Adipose tissue (tissue), 3 donors: ENCODE data around the gene RSBN1. TPM values are rescaled to one million over a fixed set of nuclear protein-coding genes. Genes with fewer than 3 reads are reported as not detected.

Source experiments
- H3K27ac ChIP-seq: one replicate; pipeline ENCODE4 v1.5.1; 2013; ENCODE audit warnings: low read depth, low read length
- WGBS, 3 donors: extraction: QIAGEN DNeasy Blood & Tissue Kit; methylation state at CpG; one replicate each; pipeline ENCODE4 v1.1.7; 2013; 5-methylcytosine and 5-hydroxymethylcytosine counted together
- polyA plus RNA-seq, 3 donors: library from polyadenylated mRNA; stranded (reverse); fragments of 200-250 nt; gene quantifications; one replicate each; pipeline ENCODE4 v1.2.3, GENCODE V29; 2013
- donor health status: healthy with polysubstance abuse.
- donor health status: Bipolar disorder and iron deficiency.
- donor health status: healthy.

Gene RSBN1
- polyA plus RNA-seq, 3 donors = 3.6 to 5.6 (median 4.2) TPM

GRCh38 chr1:113821916-113822315 lies 9.6 kb upstream of the RSBN1 start:
- H3K27ac ChIP-seq = no peak overlapping the region
- WGBS, 3 donors = 64 to 75% (median 70%) methylated on average over 1 of the region's 1 CpG

GRCh38 chr1:113818578-113818977 lies 6.3 kb upstream of the RSBN1 start:
- WGBS, 3 donors = 90 to 98% (median 91%) methylated on average over 2 of the region's 2 CpGs
- no peak overlapping the region for H3K27ac ChIP-seq

- WGBS, 3 donors = 96 to 98% (median 96%) methylated on average over 15 of the region's 15 CpGs
- H3K27ac ChIP-seq = no peak overlapping the region
Observed at GRCh38 chr1:113813218-113813617, 942 bp upstream of the RSBN1 start.

- 17 to 24% (median 17%) methylated on average over 13 of the region's 13 CpGs for WGBS, 3 donors
- H3K27ac ChIP-seq = no peak overlapping the region
Observed at GRCh38 chr1:113812661-113813135, 422 bp upstream of the RSBN1 start.

- peak overlapping the region; percentile 57 for H3K27ac ChIP-seq
- 0% methylated on average over 29 of the region's 29 CpGs for WGBS, 3 donors
Observed at GRCh38 chr1:113811156-113811887, 954 bp downstream of the RSBN1 start.

GRCh38 chr1:113809670-113810602 lies 2.3 kb downstream of the RSBN1 start:
- WGBS, 3 donors = 24 to 42% (median 33%) methylated on average over 5 of the region's 5 CpGs
- H3K27ac ChIP-seq = no peak overlapping the region

- WGBS, 3 donors = 80 to 89% (median 84%) methylated on average over 4 of the region's 4 CpGs
- H3K27ac ChIP-seq = no peak overlapping the region
Observed at GRCh38 chr1:113808450-113809195, 3.7 kb downstream of the RSBN1 start.

- WGBS, 3 donors = 90% methylated on average over 4 of the region's 4 CpGs
- H3K27ac ChIP-seq = no peak overlapping the region
Observed at GRCh38 chr1:113805639-113806038, 6.6 kb downstream of the RSBN1 start.

- WGBS, 3 donors = 89 to 94% (median 93%) methylated on average over 6 of the region's 6 CpGs
- no peak overlapping the region for H3K27ac ChIP-seq
Observed at GRCh38 chr1:113805256-113805531, 7.1 kb downstream of the RSBN1 start.

GRCh38 chr1:113804421-113805255 lies 7.6 kb downstream of the RSBN1 start:
- H3K27ac ChIP-seq = no peak overlapping the region
- WGBS, 3 donors = 32 to 63% (median 55%) methylated on average over 8 of the region's 8 CpGs

- H3K27ac ChIP-seq = no peak overlapping the region
- 90 to 98% (median 97%) methylated on average over 3 of the region's 3 CpGs for WGBS, 3 donors
Observed at GRCh38 chr1:113802367-113803007, 9.8 kb downstream of the RSBN1 start.

GRCh38 chr1:113800487-113800886 lies 11.8 kb downstream of the RSBN1 start:
- 75 to 84% (median 83%) methylated on average over 3 of the region's 3 CpGs for whole genome bisulfite sequencing, 3 donors
- no peak overlapping the region for H3K27ac ChIP-seq

- 80 to 89% (median 89%) methylated on average over 4 of the region's 4 CpGs for WGBS, 3 donors
- H3K27ac ChIP-seq = no peak overlapping the region
Observed at GRCh38 chr1:113797472-113797871, 14.8 kb downstream of the RSBN1 start.

GRCh38 chr1:113793878-113794834 lies 18.1 kb downstream of the RSBN1 start:
- H3K27ac ChIP-seq = no peak overlapping the region
- WGBS, 3 donors = 51 to 96% (median 95%) methylated on average over 9 of the region's 9 CpGs

- no peak overlapping the region for H3K27ac ChIP-seq
- WGBS, 3 donors = 69 to 97% (median 95%) methylated on average over 1 of the region's 1 CpG
Observed at GRCh38 chr1:113792986-113793385, 19.3 kb downstream of the RSBN1 start.

GRCh38 chr1:113792471-113792870 lies 19.8 kb downstream of the RSBN1 start:
- H3K27ac ChIP-seq = no peak overlapping the region
- WGBS, 3 donors = 73 to 94% (median 84%) methylated on average over 5 of the region's 5 CpGs

- WGBS, 3 donors = 70 to 93% (median 88%) methylated on average over 3 of the region's 3 CpGs
- no peak overlapping the region for H3K27ac ChIP-seq
Observed at GRCh38 chr1:113788802-113789201, 23.5 kb downstream of the RSBN1 start.
